UCSD-AML1 (cell line): ENCODE measurements around the gene HABP4.

Experiments used
- DNase-seq: peaks from one replicate; lab custom pipeline; 2025; ENCODE audit not compliant: unreplicated experiment; lab: John Stamatoyannopoulos, UW

HABP4 gene

GRCh38 chr9:96430377-96430776 lies 19.6 kb upstream of the HABP4 start:
- no peak for DNase-seq

GRCh38 chr9:96435345-96435744 lies 14.6 kb upstream of the HABP4 start:
- DNase-seq = no peak

GRCh38 chr9:96436063-96436455 lies 13.9 kb upstream of the HABP4 start:
- no peak for DNase-seq

GRCh38 chr9:96436456-96437126 lies 13.4 kb upstream of the HABP4 start:
- DNase-seq = no peak

GRCh38 chr9:96437454-96437853 lies 12.5 kb upstream of the HABP4 start:
- DNase-seq = no peak

- no peak for DNase-seq
These were observed 9.2 kb upstream of the HABP4 start for GRCh38 chr9:96440671-96441199.

GRCh38 chr9:96441798-96442445 lies 8.0 kb upstream of the HABP4 start:
- DNase-seq = no peak

- no peak for DNase-seq
These were observed 7.5 kb upstream of the HABP4 start for GRCh38 chr9:96442491-96442890.

- no peak for DNase-seq
These were observed 2.6 kb upstream of the HABP4 start for GRCh38 chr9:96447406-96447805.

GRCh38 chr9:96448546-96449170 lies 1.3 kb upstream of the HABP4 start:
- no peak for DNase-seq

GRCh38 chr9:96449523-96449844 lies 485 bp upstream of the HABP4 start:
- no peak for DNase-seq

- DNase-seq = no peak
These were observed 902 bp downstream of the HABP4 start for GRCh38 chr9:96450613-96451528.

- no peak for DNase-seq
These were observed 3.7 kb downstream of the HABP4 start for GRCh38 chr9:96453625-96454024.

GRCh38 chr9:96457266-96457665 lies 7.3 kb downstream of the HABP4 start:
- no peak for DNase-seq

GRCh38 chr9:96458226-96458625 lies 8.3 kb downstream of the HABP4 start:
- DNase-seq = no peak

GRCh38 chr9:96459268-96460007 lies 9.5 kb downstream of the HABP4 start:
- no peak for DNase-seq

- DNase-seq = no peak
These were observed 10.5 kb downstream of the HABP4 start for GRCh38 chr9:96460470-96460869.

GRCh38 chr9:96460882-96461281 lies 10.9 kb downstream of the HABP4 start:
- no peak for DNase-seq

- DNase-seq = no peak
These were observed 11.4 kb downstream of the HABP4 start for GRCh38 chr9:96461336-96461735.

- no peak for DNase-seq
These were observed 12.6 kb downstream of the HABP4 start for GRCh38 chr9:96462541-96462940.

- no peak for DNase-seq
These were observed 14.5 kb downstream of the HABP4 start for GRCh38 chr9:96464426-96464825.
